GM19452 (cell line): ENCODE results near the gene JAZF1.
"Not testable (repeated sequence)": the region's sequence is repeated elsewhere in the genome, so short reads cannot be mapped to it uniquely, and the experiment has no call there.

ENCODE experiments used
- ATAC-seq: cut with Tn5 transposase; IDR thresholded peaks from one replicate; pipeline ENCODE4 v1.9.1; 2021; ENCODE audit not compliant: unreplicated experiment

Gene JAZF1

DNA sequence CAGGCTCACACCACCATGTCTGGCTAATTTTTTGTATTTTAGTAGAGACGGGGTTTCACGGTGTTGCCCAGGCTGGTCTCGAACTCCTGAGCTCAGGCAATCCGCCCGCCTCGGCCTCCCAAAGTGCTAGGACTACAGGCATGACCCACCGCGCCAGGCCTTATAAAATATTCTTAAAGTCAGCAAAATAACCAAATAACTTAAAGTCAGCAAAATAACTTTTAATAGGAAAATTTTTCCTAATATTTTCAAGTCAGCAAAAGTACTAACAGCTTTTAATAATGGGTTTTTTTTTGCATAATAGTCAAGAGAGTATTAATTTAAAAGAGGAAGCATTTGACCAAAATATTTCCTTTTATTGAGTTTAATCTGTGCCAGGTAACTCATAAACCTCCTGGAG, 258.2 kb downstream of the JAZF1 start:
- ATAC-seq: not testable (repeated sequence)

DNA sequence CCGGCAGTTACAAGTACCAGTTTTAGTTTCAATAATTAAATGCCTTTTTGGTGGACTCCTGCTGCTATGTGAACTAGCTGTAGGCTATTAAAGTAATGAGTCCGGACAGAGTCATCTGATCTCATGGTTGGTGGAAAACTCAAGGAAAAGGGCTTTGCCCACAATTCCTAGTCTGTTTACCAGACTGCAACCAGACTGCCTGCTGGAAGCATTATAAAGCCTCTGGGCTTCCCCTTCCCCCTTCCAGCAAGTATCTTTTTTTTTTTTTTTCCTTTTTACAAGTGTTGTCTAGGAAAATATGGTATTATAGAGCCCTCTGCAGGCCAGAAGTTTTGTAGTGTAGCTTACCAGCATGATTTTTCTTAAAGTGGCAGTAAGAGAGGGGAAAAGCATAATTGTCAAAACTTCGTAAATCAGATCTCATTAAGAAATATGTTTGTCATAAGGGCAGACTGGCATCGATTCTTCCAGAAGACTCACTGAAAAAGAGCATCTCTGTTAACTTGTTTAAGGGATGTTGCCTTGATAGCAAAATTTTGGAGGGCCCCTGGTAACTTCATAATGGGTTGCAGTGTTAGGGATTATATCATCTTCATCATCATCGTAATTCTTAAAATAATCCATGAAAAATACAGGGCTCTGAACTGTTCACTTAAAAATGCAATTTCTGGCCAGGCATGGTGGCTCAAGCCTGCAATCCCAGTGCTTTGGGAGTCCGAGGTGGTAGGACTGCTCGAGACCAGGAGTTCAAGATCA, 259.3 kb downstream of the JAZF1 start:
- ATAC-seq: no peak

DNA sequence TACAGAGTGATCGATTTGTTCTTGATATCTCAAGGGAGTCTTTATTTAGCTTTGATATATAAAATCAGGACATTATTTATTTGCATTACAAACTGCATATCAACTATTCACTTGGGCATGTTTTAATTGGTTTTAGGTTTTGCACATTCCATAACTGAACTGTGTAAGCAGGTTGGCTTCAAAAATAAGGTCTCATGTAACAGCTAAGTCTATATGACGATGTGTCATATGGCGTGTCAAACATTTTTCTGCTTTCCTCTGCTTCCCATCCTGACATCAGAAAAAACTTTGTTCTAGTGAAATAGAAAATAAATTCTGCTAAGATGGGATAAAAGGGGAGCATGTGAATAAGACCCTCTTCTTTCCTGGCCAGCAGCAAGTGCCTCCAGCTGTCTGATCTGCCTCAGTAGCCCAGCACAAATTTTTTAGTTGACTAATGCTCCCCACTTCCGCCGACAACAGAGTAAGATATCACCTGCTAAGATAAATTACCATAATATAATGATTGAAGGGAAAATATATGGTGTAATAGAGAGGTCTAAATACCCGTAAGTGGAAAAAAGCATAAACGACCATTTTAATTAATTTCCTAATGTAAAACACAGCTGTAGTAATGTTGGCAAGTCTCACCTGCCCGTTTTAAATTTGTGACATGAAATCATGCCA, 260.2 kb downstream of the JAZF1 start:
- no peak for ATAC-seq

DNA sequence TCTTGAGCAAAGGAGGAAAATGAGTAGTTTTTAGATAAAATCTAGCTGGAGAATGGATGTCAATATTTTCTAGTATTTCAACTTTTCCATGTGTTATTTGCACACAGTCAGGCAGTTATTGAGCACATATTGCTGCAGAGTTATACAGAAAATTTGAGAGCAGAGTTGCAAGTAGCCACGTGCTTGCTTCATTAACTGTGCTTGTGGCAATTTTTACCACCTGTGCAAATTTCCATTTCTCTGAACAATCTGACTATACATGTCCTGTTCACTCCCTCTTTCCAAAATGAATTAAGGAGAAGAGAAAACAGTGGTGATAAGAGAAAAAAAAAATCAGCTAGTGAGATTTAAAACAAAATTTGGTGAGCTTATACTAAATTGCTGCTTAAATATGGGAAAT, 262.1 kb downstream of the JAZF1 start:
- ATAC-seq: no peak

- no peak for ATAC-seq
These were observed 262.8 kb downstream of the JAZF1 start for GRCh38 chr7:27917774-27918314.

GRCh38 chr7:27917119-27917518, 263.5 kb downstream of the JAZF1 start:
- no peak for ATAC-seq

- ATAC-seq: no peak
These were observed 264.2 kb downstream of the JAZF1 start for GRCh38 chr7:27916372-27916771.

DNA sequence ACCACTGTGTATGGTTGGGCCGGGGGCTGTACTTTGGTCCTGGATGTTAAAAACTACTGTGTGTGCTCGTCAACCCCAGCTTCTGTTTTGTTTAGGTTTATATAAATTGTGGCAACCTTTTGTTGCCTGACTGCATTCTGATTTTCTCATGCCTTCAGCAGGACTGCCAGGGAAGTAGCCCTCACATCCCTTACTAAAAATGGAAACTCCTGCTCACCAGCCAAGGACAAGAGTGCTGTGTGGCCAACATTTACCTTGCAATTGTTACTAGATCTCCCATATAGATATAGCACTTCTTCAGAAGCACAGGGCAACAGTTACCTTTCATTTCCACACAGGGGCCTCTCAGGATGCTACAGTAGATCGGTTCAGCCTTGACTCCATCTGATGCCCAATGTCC, 266.2 kb downstream of the JAZF1 start:
- ATAC-seq: no peak

GRCh38 chr7:27912751-27913150, 267.8 kb downstream of the JAZF1 start:
- no peak for ATAC-seq

DNA sequence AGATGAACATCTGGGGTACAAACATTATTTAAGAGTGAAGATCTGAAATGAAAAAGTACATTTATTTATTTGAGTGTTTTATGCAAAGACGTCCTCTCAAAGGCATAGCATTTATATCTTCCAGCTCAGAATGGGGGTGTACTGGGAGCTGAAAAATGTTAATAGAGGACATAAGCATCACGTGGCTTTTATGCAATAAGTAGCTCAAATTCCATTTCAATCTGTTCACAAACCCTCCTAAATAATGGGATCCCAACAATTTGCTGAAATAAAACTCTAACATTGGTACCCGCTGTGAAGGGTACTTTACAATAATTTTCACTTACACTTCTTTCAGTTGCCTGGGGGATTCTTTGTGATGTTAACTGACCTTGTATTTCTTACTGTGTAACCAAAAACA, 268.7 kb downstream of the JAZF1 start:
- no peak for ATAC-seq

DNA sequence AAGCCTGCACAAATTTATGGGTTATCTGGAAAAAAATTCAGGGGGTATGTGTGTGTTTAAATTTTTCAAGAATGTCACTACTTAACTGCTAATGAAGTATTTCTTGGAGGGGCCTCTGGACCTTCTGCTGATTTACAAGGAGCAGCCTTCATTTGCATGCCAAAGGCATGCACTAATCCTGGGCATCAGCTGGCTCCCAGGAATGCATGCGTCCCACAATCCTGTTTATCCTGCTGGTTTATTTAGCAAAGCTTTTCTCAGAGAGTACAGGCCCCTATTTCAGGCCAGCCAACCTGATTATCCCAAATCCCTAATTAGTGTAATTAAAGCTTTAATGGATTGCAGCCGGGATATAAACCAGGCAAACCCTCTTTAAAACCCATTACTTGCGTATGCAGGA, 270.3 kb downstream of the JAZF1 start:
- ATAC-seq: no peak

GRCh38 chr7:27908534-27909165, 271.9 kb downstream of the JAZF1 start:
- no peak for ATAC-seq

- ATAC-seq: no peak
These were observed 274.1 kb downstream of the JAZF1 start for GRCh38 chr7:27906385-27907091.

- ATAC-seq: no peak
These were observed 274.6 kb downstream of the JAZF1 start for GRCh38 chr7:27905951-27906350.

GRCh38 chr7:27901028-27901760, 279.4 kb downstream of the JAZF1 start:
- peak; percentile 83 for ATAC-seq

- ATAC-seq: no peak
These were observed 280.6 kb downstream of the JAZF1 start for GRCh38 chr7:27900006-27900405.

DNA sequence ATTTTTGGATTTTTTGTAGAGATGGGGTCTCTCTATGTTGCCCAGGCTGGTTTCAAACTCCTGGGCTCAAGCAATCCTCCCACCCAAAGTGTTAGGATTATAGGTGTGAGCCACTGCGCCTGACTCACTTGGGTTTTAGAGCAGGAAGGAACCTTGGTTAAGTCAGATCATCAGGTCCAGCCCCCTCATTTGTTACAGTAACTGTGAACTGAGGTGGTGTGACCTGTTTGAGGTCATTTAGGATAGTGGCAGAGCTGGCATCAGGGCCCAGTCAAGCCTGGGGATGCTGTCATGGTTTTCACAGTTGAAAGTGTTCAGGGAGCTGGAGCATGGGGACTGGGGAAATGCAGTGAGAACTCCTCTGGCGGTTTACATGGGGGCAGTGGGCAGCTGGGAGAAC, 281.0 kb downstream of the JAZF1 start:
- ATAC-seq: no peak

- no peak for ATAC-seq
These were observed 283.2 kb downstream of the JAZF1 start for GRCh38 chr7:27897441-27897847.

DNA sequence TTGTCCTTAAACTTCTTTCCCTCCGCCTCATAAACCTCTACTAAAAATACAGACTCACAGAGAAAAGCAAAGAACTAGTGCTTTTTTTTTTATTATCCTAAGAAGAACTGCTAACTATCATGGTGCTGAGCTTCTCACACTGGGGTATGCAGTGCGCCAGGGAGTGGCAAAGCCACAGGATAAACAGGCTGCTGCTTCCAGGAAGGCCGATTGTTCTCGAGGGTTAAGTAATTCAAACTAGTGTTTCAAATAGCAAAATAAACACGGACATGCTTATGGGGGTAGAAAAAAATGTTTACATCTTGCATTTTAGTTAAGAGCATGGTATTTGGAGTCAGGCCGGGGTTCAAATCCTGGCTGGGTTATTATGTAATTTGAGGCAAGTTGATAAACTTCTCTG, 283.6 kb downstream of the JAZF1 start:
- ATAC-seq: no peak

GRCh38 chr7:27895551-27895950, 285.0 kb downstream of the JAZF1 start:
- no peak for ATAC-seq
